Esophagus squamous epithelium (tissue), 4 donors: Measurements from ENCODE around the gene ZFP36L1.

Source experiments
- CTCF ChIP-seq, 6 experiments: fragments of 450-650 bp in 4 of 6; fragments of 200-600 bp in 2 of 6; sonication (generic) in 2 of 6; IDR thresholded peaks; one replicate each; pipeline ENCODE4 v1.5.1; 2016 to 2019; ENCODE audit warnings: antibody characterized with exemption in 6 of 6, mild to moderate bottlenecking in 4 of 6, moderate library complexity in 4 of 6
- POLR2A ChIP-seq, 4 donors: fragments of 450-650 bp; IDR thresholded peaks; one replicate each; pipeline ENCODE4 v1.6.1; 2017; ENCODE audit warnings: antibody characterized with exemption in 4 of 4, mild to moderate bottlenecking in 4 of 4, moderate library complexity in 3 of 4

GRCh38 chr14:68739701-68740100 is 53.2 kb downstream of the ZFP36L1 start:
- TF ChIP-seq POLR2A (IDR thresholded peaks at IDR 0.05) (no peak), CTCF (IDR thresholded peaks at IDR 0.05) (no peak)
